ENCODE data around the gene CGB2.
"Not testable (repeated sequence)": the region's sequence is repeated elsewhere in the genome, so short reads cannot be mapped to it uniquely, and the experiment has no call there.

CGB2 gene

DNA sequence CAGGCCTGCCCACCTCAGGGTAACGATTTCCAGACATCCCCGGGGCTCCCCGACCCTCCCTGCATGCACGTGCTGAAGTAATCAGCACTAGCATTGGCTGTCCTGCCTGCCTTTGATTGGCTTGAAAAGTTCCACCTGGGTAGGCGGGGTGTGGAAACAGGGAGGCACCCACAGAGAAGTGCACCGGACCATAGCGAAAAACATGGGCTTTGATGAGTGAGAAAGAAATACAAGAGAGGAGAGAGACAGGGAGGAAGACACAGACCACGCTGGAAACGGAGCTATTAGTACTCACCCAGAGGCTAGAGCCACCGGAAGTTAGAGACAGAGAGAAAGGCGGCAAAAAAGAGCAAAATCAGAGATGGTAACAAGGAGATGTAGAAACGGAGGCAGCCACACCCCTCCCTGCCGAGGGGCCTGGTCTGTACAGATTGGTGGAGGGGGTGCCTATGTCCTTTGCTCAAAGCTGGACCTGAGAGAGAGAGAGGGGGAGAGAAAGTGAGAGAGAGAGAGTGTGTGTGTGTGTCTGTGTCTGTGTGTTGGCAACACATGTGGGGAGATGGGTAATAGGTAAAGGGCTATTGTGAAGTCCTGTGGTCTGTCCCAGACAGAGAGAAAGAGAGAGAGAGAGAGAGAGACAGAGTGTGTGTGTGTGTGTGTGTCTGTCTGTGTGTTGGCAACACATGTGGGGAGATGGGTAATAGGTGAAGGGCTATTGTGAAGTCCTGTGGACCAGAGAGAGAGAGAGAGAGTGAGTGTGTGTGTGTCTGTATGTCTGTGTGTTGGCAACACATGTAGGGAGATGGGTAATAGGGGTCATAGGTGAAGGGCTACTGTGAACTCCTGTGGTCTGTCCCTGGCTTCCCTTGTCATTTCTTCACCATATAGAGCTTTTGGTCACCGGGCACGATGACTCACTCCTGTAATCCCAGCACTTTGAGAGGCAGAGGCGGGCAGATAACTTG is 10.5 kb upstream of the CGB2 start:
- ChIA-PET CTCF (no interaction called here), POLR2A (no interaction called here)
- H3K27me3 ChIP-seq (replicated peaks in 2 of 5; ENCODE audit: control insufficient read depth in 4 of 5, insufficient read depth in 5 of 5, low read length in 4 of 5), result peaks cover 0 to 43% (median 9%) of the 10 kb centered on the region in 5 experiments
- H3K36me3 ChIP-seq (ENCODE audit: control insufficient read depth in 4 of 4, insufficient read depth in 4 of 4, low read length in 3 of 4), result peaks cover 0 to 3% (median under 1%) of the 10 kb centered on the region in 4 experiments
- H3K4me3 ChIP-seq (ENCODE audit: control insufficient read depth in 1 of 7, extremely low read depth in 1 of 7, insufficient read depth in 4 of 7, low read depth in 2 of 7, low read length in 6 of 7), result no peak overlapping the region
- no peak overlapping the region for H3K27ac ChIP-seq (ENCODE audit: insufficient read depth in 1 of 2, low read depth in 1 of 2, low read length in 2 of 2, poor library complexity in 1 of 2, severe bottlenecking in 2 of 2)
- peaks cover 0 to 24% (median 22%) of the 10 kb centered on the region in 4 experiments for H3K4me1 ChIP-seq (ENCODE audit: control extremely low read depth in 1 of 4, control insufficient read depth in 4 of 4, insufficient read depth in 4 of 4, low read length in 3 of 4)
- H3K9me3 ChIP-seq (ENCODE audit: control extremely low read depth in 1 of 5, control insufficient read depth in 4 of 5, insufficient read depth in 2 of 5, low read depth in 1 of 5, low read length in 4 of 5), result no peaks in the 10 kb centered on the region
- DNase-seq, result peak in 1 of 3 donors; percentile 13
- WGBS (ENCODE audit: insufficient coverage), result 41% methylated on average over 12 of the region's 16 CpGs

DNA sequence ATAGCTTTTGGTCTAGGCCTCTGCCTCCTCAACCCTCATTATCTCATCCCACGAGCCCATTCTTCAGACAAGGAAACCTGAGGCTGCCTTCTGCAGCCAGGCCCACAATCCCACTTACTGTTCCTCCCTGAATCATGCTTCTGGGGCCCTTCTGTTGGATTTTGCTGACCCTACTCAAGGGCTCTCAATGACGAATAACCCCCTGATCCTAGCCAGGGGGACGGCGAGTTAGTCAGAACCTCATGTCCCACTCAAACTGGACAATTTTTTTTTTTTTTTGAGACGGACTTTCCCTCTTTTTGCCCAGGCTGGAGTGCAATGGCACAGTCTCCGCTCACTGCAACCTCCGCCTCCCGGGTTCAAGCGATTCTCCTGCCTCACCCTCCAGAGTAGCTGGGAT is 9.6 kb upstream of the CGB2 start:
- H3K27ac ChIP-seq (ENCODE audit: insufficient read depth in 1 of 2, low read depth in 1 of 2, low read length in 2 of 2, poor library complexity in 1 of 2, severe bottlenecking in 2 of 2), result no peak overlapping the region
- peaks cover 0 to 24% (median 22%) of the 10 kb centered on the region in 4 experiments for H3K4me1 ChIP-seq (ENCODE audit: control extremely low read depth in 1 of 4, control insufficient read depth in 4 of 4, insufficient read depth in 4 of 4, low read length in 3 of 4)
- no peaks in the 10 kb centered on the region for H3K9me3 ChIP-seq (ENCODE audit: control extremely low read depth in 1 of 5, control insufficient read depth in 4 of 5, insufficient read depth in 2 of 5, low read depth in 1 of 5, low read length in 4 of 5)
- 82% methylated on average over 5 of the region's 9 CpGs for WGBS (ENCODE audit: insufficient coverage)
- H3K36me3 ChIP-seq (ENCODE audit: control insufficient read depth in 4 of 4, insufficient read depth in 4 of 4, low read length in 3 of 4), result no peaks in the 10 kb centered on the region
- no peak for DNase-seq
- ChIA-PET POLR2A (no interaction called here), CTCF (no interaction called here)
- H3K4me3 ChIP-seq (ENCODE audit: control insufficient read depth in 1 of 7, extremely low read depth in 1 of 7, insufficient read depth in 4 of 7, low read depth in 2 of 7, low read length in 6 of 7), result no peak overlapping the region
- H3K27me3 ChIP-seq (replicated peaks in 2 of 5; ENCODE audit: control insufficient read depth in 4 of 5, insufficient read depth in 5 of 5, low read length in 4 of 5), result peaks cover 0 to 43% (median 9%) of the 10 kb centered on the region in 5 experiments

DNA sequence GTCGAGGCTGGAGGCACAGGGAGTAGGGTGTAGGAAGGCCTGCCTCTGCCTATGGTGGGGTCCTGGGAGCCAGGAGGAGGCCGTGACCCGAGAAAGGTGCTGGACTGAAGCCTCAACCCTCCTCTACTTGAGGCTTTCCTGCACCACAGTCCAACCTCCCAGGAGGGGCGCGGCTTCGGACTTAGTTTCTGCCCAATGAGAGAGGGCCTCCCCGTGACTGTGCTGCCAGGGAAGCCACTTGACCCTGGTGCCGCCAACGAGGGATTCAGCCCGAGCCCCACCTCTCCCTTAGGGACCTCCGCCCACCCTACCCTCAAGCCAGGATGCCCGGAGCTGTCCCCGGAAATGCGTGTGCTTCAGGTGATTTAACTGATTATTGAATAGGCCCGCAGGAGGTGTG is 7.5 kb upstream of the CGB2 start, which contains the start of gene CGB3:
Gene CGB3 (minus strand): TSS at position 101 of the 400 bp plus-strand sequence. CDS start 362 bp downstream, outside the sequence.
- WGBS (ENCODE audit: insufficient coverage), result 83% methylated on average over 7 of the region's 15 CpGs
- H3K36me3 ChIP-seq (ENCODE audit: control insufficient read depth in 4 of 4, insufficient read depth in 4 of 4, low read length in 3 of 4); H3K4me1 ChIP-seq (ENCODE audit: control extremely low read depth in 1 of 4, control insufficient read depth in 4 of 4, insufficient read depth in 4 of 4, low read length in 3 of 4); H3K4me3 ChIP-seq (ENCODE audit: control insufficient read depth in 1 of 7, extremely low read depth in 1 of 7, insufficient read depth in 4 of 7, low read depth in 2 of 7, low read length in 6 of 7); H3K27ac ChIP-seq (ENCODE audit: insufficient read depth in 1 of 2, low read depth in 1 of 2, low read length in 2 of 2, poor library complexity in 1 of 2, severe bottlenecking in 2 of 2); CTCF ChIA-PET; DNase-seq; H3K9me3 ChIP-seq (ENCODE audit: control extremely low read depth in 1 of 5, control insufficient read depth in 4 of 5, insufficient read depth in 2 of 5, low read depth in 1 of 5, low read length in 4 of 5); POLR2A ChIA-PET: not testable (repeated sequence)
- H3K27me3 ChIP-seq (replicated peaks in 2 of 5; ENCODE audit: control insufficient read depth in 4 of 5, insufficient read depth in 5 of 5, low read length in 4 of 5), result peaks cover 0 to 29% (median 5%) of the 10 kb centered on the region in 5 experiments

DNA sequence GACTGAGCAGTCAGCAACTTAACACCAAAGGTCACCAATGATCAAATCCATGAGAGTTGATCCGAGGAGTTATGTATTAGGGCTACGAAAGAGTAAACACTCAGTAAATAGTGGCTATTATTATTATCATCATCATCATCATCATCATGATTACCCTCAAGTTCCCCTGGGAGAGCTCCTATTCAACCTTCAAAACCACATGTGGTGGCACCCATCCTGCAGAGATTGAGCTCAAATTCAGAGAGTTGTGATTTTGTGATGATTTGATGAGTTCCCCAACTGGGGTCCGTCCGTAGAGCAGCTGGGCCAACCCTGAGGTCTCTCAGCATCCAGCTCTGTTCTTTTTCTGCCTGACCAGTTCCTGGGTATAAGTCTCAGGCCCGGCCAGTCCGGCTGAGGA is 6.6 kb upstream of the CGB2 start:
- H3K27ac ChIP-seq (ENCODE audit: insufficient read depth in 1 of 2, low read depth in 1 of 2, low read length in 2 of 2, poor library complexity in 1 of 2, severe bottlenecking in 2 of 2); H3K4me1 ChIP-seq (ENCODE audit: control extremely low read depth in 1 of 4, control insufficient read depth in 4 of 4, insufficient read depth in 4 of 4, low read length in 3 of 4); H3K4me3 ChIP-seq (ENCODE audit: control insufficient read depth in 1 of 7, extremely low read depth in 1 of 7, insufficient read depth in 4 of 7, low read depth in 2 of 7, low read length in 6 of 7); DNase-seq; CTCF ChIA-PET; POLR2A ChIA-PET; H3K36me3 ChIP-seq (ENCODE audit: control insufficient read depth in 4 of 4, insufficient read depth in 4 of 4, low read length in 3 of 4); H3K9me3 ChIP-seq (ENCODE audit: control extremely low read depth in 1 of 5, control insufficient read depth in 4 of 5, insufficient read depth in 2 of 5, low read depth in 1 of 5, low read length in 4 of 5): not testable (repeated sequence)
- WGBS (ENCODE audit: insufficient coverage), result no CpG with 5 or more reads among the region's 6 CpGs
- H3K27me3 ChIP-seq (replicated peaks in 2 of 5; ENCODE audit: control insufficient read depth in 4 of 5, insufficient read depth in 5 of 5, low read length in 4 of 5), result peaks cover 0 to 20% (median 4%) of the 10 kb centered on the region in 5 experiments

DNA sequence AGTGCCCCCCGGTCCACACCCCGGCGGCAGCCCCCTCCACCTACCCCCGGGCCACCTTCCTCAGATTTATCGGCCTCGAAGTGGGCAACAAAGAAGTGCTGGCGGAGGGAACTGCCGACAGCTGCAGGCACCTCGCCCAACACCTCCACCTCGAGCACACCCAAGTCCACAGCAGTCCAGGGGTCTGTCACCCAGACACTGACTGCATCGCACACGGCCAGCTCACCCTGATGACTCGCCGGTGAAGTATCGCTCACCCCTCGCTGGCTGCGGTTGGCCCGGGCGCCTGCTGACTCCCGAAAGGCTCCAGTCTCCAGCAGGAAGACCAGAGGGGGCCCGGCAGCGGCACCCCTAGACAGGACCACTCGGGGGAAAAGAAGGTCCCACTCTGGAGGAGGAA is 6.1 kb upstream of the CGB2 start:
- DNase-seq; H3K27ac ChIP-seq (ENCODE audit: insufficient read depth in 1 of 2, low read depth in 1 of 2, low read length in 2 of 2, poor library complexity in 1 of 2, severe bottlenecking in 2 of 2); H3K9me3 ChIP-seq (ENCODE audit: control extremely low read depth in 1 of 5, control insufficient read depth in 4 of 5, insufficient read depth in 2 of 5, low read depth in 1 of 5, low read length in 4 of 5); CTCF ChIA-PET; H3K36me3 ChIP-seq (ENCODE audit: control insufficient read depth in 4 of 4, insufficient read depth in 4 of 4, low read length in 3 of 4); POLR2A ChIA-PET; H3K4me3 ChIP-seq (ENCODE audit: control insufficient read depth in 1 of 7, extremely low read depth in 1 of 7, insufficient read depth in 4 of 7, low read depth in 2 of 7, low read length in 6 of 7); H3K4me1 ChIP-seq (ENCODE audit: control extremely low read depth in 1 of 4, control insufficient read depth in 4 of 4, insufficient read depth in 4 of 4, low read length in 3 of 4): not testable (repeated sequence)
- WGBS (ENCODE audit: insufficient coverage), result 99% methylated on average over 10 of the region's 23 CpGs
- peaks cover 0 to 15% (median 4%) of the 10 kb centered on the region in 5 experiments for H3K27me3 ChIP-seq (replicated peaks in 2 of 5; ENCODE audit: control insufficient read depth in 4 of 5, insufficient read depth in 5 of 5, low read length in 4 of 5)

DNA sequence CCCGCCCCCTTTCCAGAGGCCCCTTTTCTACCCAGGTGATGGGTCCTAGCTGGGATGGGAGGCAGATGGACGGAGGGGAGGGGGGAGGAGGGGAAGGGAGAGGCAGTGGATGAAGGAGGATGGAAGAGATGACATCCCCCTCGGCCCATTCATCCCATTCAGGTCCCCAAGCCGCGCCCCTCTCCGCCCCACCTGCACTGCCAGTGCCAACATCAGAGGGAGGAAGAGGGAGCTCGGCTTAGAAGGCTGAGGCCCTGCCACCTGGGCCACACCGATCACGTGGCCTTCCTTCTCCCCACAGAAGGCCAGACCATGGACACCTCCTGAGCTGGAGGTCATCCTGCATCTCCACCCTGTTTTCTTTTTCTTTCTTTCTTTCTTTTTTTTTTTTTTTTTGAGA is 3.0 kb upstream of the CGB2 start:
- H3K27me3 ChIP-seq (replicated peaks in 2 of 5; ENCODE audit: control insufficient read depth in 4 of 5, insufficient read depth in 5 of 5, low read length in 4 of 5); POLR2A ChIA-PET; H3K27ac ChIP-seq (ENCODE audit: insufficient read depth in 1 of 2, low read depth in 1 of 2, low read length in 2 of 2, poor library complexity in 1 of 2, severe bottlenecking in 2 of 2); DNase-seq; CTCF ChIA-PET; H3K4me1 ChIP-seq (ENCODE audit: control extremely low read depth in 1 of 4, control insufficient read depth in 4 of 4, insufficient read depth in 4 of 4, low read length in 3 of 4); H3K9me3 ChIP-seq (ENCODE audit: control extremely low read depth in 1 of 5, control insufficient read depth in 4 of 5, insufficient read depth in 2 of 5, low read depth in 1 of 5, low read length in 4 of 5); H3K36me3 ChIP-seq (ENCODE audit: control insufficient read depth in 4 of 4, insufficient read depth in 4 of 4, low read length in 3 of 4); H3K4me3 ChIP-seq (ENCODE audit: control insufficient read depth in 1 of 7, extremely low read depth in 1 of 7, insufficient read depth in 4 of 7, low read depth in 2 of 7, low read length in 6 of 7): not testable (repeated sequence)
- 94% methylated on average over 3 of the region's 9 CpGs for WGBS (ENCODE audit: insufficient coverage)

DNA sequence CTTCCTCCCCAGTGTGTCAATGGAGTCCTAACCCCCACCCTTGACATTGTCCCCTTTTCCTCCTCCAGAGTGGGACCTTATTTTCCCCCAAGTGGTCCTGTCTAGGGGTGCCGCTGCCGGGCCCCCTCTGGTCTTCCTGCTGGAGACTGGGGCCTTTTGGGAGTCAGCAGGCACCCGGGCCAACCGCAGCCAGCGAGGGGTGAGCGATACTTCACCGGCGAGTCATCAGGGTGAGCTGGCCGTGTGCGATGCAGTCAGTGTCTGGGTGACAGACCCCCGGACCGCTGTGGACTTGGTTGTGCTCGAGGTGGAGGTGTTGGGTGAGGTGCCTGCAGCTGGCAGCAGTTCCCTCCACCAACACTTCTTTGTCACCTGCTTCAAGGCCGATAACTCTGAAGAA is 1.9 kb upstream of the CGB2 start:
- CTCF ChIA-PET; POLR2A ChIA-PET; H3K4me1 ChIP-seq (ENCODE audit: control extremely low read depth in 1 of 4, control insufficient read depth in 4 of 4, insufficient read depth in 4 of 4, low read length in 3 of 4): not testable (repeated sequence)

More for the DNA sequence above, 1.9 kb upstream of the CGB2 start:
- not testable (repeated sequence) for H3K9me3 ChIP-seq (ENCODE audit: control extremely low read depth in 1 of 5, control insufficient read depth in 4 of 5, insufficient read depth in 2 of 5, low read depth in 1 of 5, low read length in 4 of 5); H3K27ac ChIP-seq (ENCODE audit: insufficient read depth in 1 of 2, low read depth in 1 of 2, low read length in 2 of 2, poor library complexity in 1 of 2, severe bottlenecking in 2 of 2); H3K4me3 ChIP-seq (ENCODE audit: control insufficient read depth in 1 of 7, extremely low read depth in 1 of 7, insufficient read depth in 4 of 7, low read depth in 2 of 7, low read length in 6 of 7); DNase-seq; H3K36me3 ChIP-seq (ENCODE audit: control insufficient read depth in 4 of 4, insufficient read depth in 4 of 4, low read length in 3 of 4); H3K27me3 ChIP-seq (replicated peaks in 2 of 5; ENCODE audit: control insufficient read depth in 4 of 5, insufficient read depth in 5 of 5, low read length in 4 of 5)
- 91% methylated on average over 8 of the region's 14 CpGs for WGBS (ENCODE audit: insufficient coverage)
